Coronary artery (tissue), 2 donors: Measurements from ENCODE around the gene MYOM1.

ENCODE experiments used
- DNase-seq: peaks from one replicate; pipeline ENCODE4 v3.0.0-alpha.2; 2017; ENCODE audit warnings: low spot score
- H3K27ac ChIP-seq, 2 donors: fragments of 200-600 bp; sonication (generic); one replicate each; pipeline ENCODE4 v1.5.1; 2016 to 2019
- H3K4me3 ChIP-seq: fragments of 200-600 bp; sonication (generic); 2 replicates; pipeline ENCODE4 v1.5.1; 2016; ENCODE audit warnings: mild to moderate bottlenecking, moderate library complexity
- CTCF ChIP-seq: fragments of 200-600 bp; sonication (generic); IDR thresholded peaks from one replicate; pipeline ENCODE4 v1.5.1; 2019; ENCODE audit warnings: antibody characterized with exemption

MYOM1 gene

GRCh38 chr18:3147935-3148554 is 71.7 kb downstream of the MYOM1 start:
- no peak for TF ChIP-seq CTCF
- Histone ChIP-seq H3K27ac (no peak overlapping the region), H3K4me3 (no peak overlapping the region)
- DNase-seq, result no peak

- DNase-seq, result no peak
- H3K27ac ChIP-seq, result no peak overlapping the region
- TF ChIP-seq CTCF, result no peak
- no peak overlapping the region for H3K4me3 ChIP-seq
Observed at GRCh38 chr18:3140986-3141639, 78.7 kb downstream of the MYOM1 start.

- H3K27ac ChIP-seq, result no peak overlapping the region
- DNase-seq, result no peak
- TF ChIP-seq CTCF, result no peak
- H3K4me3 ChIP-seq, result no peak overlapping the region
Observed at GRCh38 chr18:3140342-3140741, 79.4 kb downstream of the MYOM1 start.

GRCh38 chr18:3139406-3139805 is 80.4 kb downstream of the MYOM1 start:
- no peak overlapping the region for H3K27ac ChIP-seq
- no peak overlapping the region for H3K4me3 ChIP-seq
- no peak for DNase-seq
- TF ChIP-seq CTCF, result no peak

- no peak for TF ChIP-seq CTCF
- Histone ChIP-seq H3K27ac (no peak overlapping the region), H3K4me3 (no peak overlapping the region)
- no peak for DNase-seq
Observed at GRCh38 chr18:3138274-3138975, 81.3 kb downstream of the MYOM1 start.

- no peak for TF ChIP-seq CTCF
- Histone ChIP-seq H3K4me3 (no peak overlapping the region), H3K27ac (no peak overlapping the region)
- no peak for DNase-seq
Observed at GRCh38 chr18:3135536-3135935, 84.2 kb downstream of the MYOM1 start.
